HG03457 (cell line): Measurements from ENCODE around the gene FGF23.
"Not testable (repeated sequence)": the region's sequence is repeated elsewhere in the genome, so short reads cannot be mapped to it uniquely, and the experiment has no call there.

ENCODE experiments used
- ATAC-seq: cut with Tn5 transposase; IDR thresholded peaks from one replicate; pipeline ENCODE4 v1.9.1; 2021; ENCODE audit warnings: moderate number of reproducible peaks; ENCODE audit not compliant: unreplicated experiment

The FGF23 gene

DNA sequence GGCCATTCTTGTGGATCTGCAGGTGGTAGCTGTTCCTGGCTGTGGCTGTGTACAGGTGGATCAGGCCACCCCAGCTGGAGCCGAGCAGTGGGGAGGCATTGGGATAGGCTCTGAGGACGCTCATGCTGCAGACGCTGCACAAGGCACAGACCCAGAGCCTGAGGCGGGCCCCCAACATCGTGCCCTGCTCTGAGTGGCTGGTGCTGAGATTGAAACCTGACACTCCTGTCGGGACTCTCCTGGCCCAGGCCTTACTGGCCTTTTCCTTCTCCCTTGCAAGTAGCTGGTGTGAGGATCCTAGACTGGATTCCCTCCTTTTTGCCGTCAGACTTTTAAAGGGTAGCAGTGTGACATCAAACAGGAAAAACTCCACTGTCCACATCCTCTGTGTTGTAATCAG, at the start of gene FGF23:
Gene FGF23, minus strand, starts transcription at position 308 of the 400 bp plus-strand sequence. Its CDS starts 130 bp downstream, at position 178.
- no peak for ATAC-seq

DNA sequence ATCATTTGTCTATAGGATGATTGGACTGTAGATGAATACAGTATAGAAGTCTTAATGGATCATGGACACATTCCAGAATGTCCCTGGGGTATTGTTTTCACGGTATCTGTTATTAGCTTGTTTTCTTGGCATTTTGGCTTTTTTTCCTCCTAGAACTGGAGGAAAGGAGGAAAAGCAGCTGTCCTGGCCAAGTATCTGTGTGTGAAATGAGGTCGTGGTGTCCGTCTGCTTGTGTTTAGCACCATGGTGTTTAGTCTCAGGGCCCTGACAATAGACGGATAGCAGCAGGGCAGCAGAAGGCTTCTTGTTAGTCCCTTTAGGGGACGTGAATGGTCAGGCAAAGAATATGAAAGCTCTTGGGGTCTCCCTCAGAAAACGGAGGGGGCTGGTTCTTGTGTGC, 44.9 kb upstream of the FGF23 start:
- ATAC-seq = no peak

DNA sequence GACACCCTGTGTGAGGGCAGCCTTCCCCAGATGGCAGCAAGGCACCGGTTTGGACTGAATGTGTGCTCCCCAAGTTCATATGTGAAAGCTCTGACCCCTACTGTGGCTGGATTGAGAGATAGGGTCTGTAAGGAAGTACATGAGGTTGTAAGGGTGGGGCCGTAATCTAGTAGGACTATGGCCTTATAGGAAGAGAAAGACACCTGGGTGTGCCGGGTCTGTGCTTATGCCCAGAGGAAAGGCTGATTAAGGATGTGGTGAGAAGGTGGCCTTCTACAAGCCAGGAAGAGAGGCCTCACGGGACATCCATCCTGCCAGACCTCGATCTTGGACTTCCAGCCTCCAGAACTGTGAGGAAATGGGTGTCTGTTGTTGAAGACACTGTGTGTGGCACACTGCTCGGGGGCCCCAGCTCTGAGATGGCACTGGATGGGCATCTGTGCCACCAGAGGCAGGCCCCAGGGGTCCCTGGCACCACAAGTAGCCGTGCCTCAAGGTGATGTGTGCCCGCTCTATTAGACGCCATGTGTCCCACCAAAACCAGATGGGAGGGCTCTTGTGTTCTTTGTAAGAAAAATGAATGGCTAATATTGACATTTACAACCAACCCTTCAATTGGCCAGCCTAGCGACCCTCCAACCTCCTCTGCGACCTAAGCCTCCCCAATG, 44.1 kb upstream of the FGF23 start:
- no peak for ATAC-seq

DNA sequence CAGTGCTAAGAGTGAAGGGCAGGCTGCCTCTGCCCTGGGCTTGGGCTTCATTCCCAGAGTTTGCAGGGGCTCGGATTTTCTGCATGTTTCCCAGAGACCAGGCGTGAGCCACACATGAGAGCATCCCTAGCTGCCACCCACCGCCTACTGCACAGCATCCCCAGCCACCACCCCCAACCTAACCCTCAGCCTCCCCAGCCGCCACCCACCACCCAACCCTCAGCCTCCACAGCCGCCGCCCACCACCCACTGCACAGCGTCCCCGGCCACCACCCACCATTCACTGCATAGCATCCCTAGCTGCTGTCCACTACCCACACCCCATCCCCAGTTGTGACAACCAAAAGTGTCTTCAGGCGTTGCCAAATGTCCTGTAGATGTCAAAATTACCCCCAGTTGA, 43.5 kb upstream of the FGF23 start:
- no peak for ATAC-seq

DNA sequence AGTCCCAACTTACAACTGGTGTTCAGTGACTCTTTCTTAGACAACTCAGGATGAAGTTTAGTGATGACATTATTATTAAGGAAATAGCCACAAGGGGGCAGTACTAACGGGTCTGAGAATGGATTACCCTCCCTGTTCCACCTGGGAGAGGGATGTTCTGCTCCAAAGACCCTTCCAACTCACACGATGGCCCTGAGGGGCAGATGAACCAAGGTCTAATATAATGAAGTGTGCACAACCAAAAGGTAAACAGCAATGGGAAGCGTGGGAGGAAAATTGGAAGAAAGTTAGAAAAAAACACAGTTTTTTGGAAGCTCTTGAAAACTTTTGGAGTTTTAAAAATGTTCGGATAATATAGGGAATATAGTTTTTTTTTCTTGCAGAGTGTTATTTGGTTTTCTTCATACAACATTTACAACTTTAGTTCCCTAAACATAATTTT, 42.1 kb upstream of the FGF23 start:
- no peak for ATAC-seq

DNA sequence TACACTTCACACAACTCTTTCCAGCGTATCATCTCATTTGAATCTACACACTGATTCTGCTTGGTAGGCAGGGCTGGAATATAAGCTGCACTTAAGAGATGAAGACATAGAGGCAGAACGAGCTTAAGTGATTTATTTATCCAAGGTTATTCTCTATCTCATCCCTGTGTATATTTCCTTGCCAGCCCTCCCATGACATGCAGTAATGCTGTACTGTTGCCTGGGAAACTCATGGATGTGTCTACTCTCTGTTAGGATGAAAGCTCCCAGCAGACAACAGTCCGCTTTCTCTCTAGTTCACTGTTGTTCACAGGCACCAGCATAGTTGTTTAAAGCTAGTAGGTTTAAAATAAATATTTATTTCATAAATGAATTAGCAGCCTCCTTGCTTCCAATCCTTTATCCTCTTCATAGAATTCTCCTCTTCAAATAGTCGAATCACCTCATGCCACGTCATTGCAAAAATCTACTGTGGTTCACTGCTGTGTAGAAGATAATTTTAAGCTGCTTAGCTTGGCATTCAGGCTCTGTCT, 40.7 kb upstream of the FGF23 start:
- no peak for ATAC-seq

DNA sequence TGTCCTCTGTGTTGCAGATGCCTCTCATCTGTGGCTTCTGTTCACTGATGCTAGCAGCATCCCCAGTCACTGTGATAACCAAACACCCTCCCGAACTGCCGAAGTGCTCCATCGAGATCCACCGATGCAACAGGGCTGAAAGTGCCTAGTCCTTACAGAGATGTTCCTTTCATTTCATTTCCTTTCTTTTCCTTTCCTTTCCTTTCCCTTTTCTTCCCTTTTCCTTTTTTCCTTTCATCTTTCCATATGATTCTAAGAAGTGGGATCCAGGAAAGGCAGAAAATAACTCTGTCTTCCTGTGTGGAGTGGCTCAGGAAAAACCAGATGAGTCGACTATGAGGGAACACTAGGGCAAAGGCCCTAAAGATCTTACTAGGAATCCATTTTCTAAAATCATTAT, 39.4 kb upstream of the FGF23 start:
- no peak for ATAC-seq

DNA sequence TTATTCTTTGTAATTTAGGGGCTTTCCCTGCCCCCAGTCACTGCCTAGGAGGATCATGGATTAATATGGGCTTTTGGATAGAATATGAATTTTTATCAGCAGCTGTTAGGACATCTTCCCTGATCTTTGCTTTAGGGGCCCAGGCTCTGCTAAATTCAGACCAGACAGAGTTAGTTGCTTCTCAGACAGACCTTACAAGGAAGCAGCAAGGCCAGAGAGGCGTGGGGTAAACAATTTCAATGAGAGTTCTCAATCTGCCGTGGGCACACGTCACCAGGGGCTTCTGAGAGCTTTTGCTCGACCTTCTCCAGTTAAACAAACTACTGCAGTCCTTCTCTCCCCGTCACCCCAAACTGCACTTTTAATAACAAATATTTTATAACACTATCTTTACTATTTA, 38.4 kb upstream of the FGF23 start:
- no peak for ATAC-seq

DNA sequence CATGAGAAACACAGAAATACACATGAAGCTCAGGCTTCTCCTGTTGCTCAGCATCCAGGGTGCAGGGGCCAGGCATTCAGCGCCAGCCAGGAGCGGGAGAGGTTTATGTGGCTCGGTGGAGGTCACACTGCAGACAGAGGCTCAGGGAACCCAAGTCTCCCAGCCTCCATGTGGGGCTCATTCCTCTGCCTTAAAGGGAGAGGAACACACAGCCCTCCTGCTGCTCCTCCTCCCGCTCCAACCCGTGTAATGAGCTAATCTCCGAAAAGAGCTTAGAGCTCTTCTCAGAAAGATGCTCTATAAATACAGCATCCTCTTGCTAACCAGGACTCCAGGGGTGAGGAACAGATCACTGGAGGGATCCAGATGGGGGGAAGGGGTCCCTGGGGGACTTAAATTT, 37.9 kb upstream of the FGF23 start:
- no peak for ATAC-seq

DNA sequence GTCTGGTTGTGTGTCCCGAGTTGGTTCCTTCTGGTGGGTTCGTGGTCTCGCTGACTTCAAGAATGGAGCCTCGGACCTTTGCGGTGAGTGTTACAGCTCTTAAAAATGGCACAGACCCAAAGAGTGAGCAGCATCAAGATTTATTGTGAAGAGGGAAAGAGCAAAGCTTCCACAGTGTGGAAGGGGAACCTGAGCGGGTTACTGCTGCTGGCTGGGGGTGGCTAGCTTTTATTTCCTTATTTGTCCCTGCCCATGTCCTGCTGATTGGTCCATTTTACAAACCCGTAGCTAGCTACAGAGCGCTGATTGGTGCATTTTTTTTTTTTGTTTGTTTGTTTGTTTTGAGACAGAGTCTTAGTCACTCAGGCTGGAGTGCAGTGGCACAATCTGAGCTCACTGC, 36.8 kb upstream of the FGF23 start:
- ATAC-seq = no peak

DNA sequence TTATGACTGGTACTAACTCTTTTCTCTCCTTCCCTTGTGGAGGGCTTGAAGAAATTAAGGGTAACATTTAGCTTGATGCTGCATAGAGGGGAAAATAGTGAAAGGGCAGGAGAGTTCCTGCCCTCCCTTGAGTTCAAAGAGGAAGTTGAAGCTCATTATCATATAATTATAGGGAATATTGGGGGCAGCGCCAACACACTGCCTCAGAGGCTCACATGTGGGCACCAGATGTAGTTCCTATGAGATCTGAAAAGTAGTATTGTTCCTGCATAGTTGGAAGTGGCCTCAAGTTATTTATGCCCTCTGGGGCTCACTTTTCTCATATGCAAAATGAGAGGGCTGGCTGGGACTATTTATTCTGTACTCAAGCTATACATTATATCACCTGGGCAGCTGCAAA, 33.0 kb upstream of the FGF23 start:
- no peak for ATAC-seq

DNA sequence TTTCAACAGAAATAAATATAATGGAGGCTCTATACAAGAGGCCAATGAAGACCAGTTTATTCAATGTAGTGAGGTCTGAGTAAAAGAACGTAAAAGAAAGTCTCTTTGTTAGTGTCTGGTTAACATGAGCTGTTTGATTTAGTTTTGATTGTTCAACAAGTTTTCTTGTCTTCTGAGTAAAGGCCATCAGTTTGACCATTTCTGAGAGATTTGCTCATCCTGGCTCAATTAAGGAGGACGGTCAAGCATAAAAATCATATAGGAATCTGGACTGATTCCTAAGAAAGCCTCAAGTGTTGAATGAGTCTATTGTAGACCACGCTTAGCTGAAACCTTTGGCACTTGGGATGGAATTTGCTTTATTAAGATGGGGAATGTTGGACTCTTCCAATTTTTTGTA, 32.5 kb upstream of the FGF23 start:
- no peak for ATAC-seq

DNA sequence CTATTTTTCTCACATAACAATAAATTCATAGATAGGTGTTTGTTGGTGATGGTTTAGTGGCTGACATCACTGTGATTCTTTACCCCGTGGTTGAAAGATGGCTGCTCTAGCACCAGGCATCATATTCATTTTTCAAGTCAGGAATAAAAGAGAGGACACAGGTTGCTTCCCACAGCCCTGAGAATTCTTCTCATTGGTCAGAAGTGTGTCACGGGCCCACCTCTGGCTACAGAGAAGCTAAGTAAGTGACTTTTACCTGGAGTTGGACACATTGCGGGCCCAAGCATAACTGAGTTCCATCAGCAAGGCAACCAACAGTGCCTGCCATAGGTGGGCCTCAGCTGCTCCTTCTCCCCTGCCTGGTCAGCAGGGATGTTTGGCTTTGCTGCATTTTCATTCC, 27.6 kb upstream of the FGF23 start:
- no peak for ATAC-seq

DNA sequence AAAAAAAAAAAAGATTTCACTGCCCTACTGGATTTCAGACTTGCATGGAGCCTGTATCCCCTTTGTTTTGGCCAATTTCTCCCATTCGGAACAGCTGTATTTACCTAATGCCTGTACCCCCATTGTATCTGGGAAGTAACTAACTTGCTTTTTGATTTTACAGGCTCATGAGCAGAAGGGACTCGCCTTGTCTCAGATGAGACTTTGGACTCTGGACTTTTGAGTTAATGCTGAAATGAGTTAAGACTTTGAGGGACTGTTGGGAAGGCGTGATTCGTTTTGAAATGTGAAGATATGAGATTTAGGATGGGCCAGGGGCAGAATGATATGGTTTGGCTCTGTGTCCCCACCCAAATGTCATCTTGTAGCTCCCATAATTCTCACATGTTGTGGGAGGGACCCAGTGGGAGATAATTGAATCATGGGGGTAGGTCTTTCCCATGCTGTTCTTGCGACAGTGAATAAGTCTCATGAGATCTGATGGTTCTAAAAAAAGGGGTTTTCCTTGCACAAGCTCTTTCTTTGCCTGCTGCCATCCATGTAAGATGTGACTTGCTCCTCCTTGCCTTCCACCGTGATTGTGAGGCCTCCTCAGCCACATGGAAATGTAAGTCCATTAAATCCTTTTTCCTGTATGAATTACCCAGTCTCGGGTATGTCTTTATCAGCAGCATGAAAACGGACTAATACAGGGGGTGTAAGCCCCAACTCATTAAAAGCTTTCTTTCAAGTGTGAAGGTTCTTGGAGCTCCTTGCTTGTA, 25.5 kb upstream of the FGF23 start:
- not testable (repeated sequence) for ATAC-seq

DNA sequence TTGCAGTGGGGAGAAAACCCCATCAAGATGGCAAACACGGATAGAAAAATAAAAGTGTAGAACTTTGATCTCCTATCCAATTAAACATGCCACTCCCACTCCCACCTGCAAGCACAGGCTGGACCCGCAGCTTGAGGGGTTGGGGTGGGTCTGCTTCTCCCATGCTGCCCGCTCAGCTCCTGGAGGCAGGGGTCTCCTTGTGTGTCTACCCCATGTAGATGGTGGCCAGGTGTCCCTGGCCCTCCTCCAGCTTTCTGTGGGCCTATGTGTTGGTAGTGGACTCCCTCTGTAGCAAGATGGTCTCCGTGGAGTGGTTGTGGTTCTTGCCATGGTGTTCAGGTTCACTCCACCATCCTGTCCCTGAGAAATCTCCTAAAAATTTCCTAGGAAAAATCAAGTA, 23.5 kb upstream of the FGF23 start:
- ATAC-seq = no peak

DNA sequence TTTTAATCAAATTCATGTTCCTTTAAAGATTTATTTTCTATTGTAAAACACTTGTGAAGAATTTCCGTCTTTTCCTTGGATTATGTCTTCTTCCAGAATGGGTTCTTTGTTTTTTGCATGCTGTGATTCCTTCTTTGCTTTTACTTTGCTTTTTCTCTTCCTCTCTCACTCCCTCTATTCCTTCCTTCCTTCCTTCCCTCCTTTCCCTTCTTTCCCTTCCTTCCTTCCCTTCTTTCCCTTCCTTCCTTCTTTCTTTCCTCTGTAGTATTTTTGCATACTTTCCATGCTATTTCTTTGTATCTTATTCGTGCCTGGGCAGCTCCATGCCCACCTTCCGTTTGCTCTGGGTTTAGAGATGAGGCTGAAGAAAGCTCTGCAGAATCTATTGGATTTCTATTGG, 21.6 kb upstream of the FGF23 start:
- no peak for ATAC-seq

DNA sequence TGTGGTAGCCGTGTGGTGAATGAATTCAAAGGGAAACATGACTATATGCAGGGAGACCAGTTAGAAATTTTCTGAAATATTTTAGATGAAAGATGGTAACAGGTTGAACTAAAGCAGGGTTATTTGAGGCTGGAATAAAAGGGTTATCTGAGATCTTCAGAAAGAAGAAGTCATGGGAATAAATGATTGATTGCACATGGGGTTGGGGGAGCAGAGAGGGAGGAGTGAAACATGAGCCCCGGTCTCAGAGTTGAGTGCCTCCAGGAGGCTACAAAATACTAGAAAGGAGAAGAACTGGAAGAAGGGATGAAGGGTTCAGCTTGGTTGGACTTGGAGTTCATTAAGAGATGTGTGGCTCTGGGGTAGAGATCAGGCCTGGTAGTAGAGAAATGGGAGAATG, 16.3 kb upstream of the FGF23 start:
- ATAC-seq = no peak

DNA sequence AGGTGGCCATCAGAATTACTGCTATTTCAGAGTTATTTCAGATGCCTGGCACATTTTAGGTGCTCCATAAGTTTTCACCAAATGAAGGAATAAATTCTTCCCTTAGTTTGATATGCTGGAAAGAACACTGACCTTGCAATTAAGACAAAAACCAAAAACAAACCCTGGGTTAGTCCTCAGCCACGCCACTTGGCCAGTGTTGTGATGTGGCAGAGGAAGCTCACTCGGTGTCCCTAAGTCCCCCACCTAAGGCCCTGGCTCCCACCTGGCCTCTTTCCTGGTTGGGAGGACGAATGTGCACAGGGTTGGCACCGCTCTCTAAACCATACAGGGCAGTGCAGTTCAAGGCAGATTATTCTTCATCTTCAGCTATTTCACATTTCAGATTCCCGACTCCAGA, 13.7 kb upstream of the FGF23 start:
- ATAC-seq = no peak

DNA sequence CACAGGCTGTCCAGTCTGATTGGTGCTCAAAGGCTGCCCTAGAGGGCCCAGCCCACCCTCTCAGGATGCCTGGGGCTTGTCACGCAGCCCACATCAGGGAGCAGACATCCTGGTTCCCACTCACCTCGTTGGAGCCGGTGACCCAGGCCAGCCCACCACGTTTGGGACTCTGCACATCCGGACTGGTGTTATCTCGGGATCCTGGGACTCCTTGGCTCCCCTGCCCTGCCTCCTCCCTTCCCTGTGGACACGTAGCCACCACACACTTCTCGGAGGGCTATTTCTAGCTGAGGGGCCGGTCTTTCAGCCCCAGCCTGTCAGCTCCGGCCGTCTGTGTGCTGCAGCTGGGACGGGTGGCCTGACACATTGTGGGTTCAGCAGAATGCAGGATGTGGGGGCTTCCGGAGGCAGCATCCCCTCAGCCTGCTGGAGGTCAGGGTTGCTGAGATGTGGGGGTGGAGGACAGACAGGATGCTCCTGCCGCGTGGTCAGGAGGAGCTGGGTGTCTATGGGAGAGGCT, 12.8 kb upstream of the FGF23 start:
- ATAC-seq = no peak

DNA sequence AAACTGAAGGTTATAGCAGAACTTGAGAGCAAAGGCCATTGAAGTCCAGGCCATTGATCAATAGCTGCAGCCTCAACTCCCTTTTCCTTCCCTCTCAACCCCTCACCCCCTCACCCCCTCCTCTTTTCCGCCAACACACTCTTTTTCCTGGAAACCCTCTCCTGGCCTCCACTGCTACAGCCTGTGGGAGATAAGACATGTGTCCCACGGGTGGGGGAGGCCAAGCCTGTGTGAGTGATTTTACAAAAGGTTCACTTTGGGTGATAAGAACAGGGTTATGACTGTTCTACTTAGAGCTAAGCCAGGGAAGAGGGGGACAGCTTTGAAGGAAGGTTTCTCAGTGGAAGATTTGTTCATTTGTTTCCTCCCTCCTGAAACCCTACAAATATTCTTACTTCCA, 9.2 kb upstream of the FGF23 start:
- ATAC-seq = no peak

DNA sequence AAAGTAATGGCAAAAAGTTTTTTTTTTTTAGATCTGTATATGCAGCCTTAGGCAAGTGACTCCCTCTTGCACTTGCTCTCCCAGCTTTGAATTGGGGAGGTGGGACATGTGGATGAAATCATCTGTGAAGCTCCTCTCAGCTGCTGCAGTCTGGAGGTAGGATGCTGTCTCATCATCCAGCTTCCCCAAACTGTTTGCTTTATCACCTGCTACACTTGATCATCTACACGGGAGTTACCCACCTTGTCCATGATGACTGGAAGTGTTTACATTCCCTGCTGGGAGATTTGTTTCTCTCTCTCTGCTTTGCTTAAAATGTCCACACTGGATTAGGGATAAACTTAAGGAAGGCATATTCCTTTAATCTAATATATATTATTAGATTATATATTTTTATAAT, 8.5 kb upstream of the FGF23 start:
- ATAC-seq = no peak

DNA sequence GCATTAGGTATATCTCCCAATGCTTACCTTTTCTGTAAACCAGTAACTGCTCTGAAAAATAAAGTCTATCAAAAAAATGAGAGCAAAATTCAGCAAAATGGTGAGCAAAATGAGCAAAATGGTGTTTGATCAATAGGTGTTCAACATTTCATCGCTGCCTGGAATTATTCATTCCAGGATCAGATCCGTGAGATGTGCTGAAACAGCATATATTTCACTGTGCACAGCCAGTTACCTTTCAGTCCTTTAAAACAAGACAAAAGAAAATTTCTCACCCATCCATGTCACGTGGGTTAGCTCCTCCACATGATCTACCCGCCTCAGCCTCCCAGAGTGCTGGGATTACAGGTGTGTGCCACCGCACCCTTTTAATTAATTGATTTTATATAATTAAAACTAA, 8.1 kb upstream of the FGF23 start:
- no peak for ATAC-seq
